Lower lobe of right lung (tissue), 2 donors: ENCODE data around the gene AP3D1. TPM values are rescaled to one million over a fixed set of nuclear protein-coding genes. Genes with fewer than 3 reads are reported as not detected.

ENCODE experiments used
- ATAC-seq, 2 donors: fragments of 200-7000 bp; cut with Tn5 transposase; one replicate each; pipeline ENCODE4 v1.9.1; 2020 to 2022; ENCODE audit warnings: mild to moderate bottlenecking in 2 of 2, moderate library complexity in 2 of 2
- DNase-seq: peaks from one replicate; pipeline ENCODE4 v3.0.0-alpha.2; 2020
- H3K27ac ChIP-seq: fragments of 200-600 bp; one replicate; pipeline ENCODE4 v1.8.0; 2022
- H3K27me3 ChIP-seq: fragments of 200-600 bp; one replicate; pipeline ENCODE4 v1.8.0; 2022; ENCODE audit warnings: low read depth
- H3K36me3 ChIP-seq: fragments of 200-600 bp; one replicate; pipeline ENCODE4 v1.8.0; 2022; ENCODE audit warnings: mild to moderate bottlenecking
- H3K4me1 ChIP-seq: fragments of 200-600 bp; one replicate; pipeline ENCODE4 v1.8.0; 2022
- H3K4me3 ChIP-seq: fragments of 200-600 bp; one replicate; pipeline ENCODE4 v1.8.0; 2022; ENCODE audit warnings: mild to moderate bottlenecking
- H3K9me3 ChIP-seq: fragments of 200-600 bp; one replicate; pipeline ENCODE4 v1.8.0; 2022
- intact Hi-C: fragments of 100-400 bp; cut with DNase I; formaldehyde crosslinking; loops from one replicate; pipeline ENCODE4 v1.11.0; 2022
- total RNA-seq: library from RNA; stranded (reverse); fragmentation: NEBNext Ultra II Directional; extraction: Animal tissue kit (Norgen Biotek cat#: 25700); gene quantifications from one replicate; pipeline ENCODE4 v1.2.1, GENCODE V29; 2021
- TF ChIP-seq, protein P1 (sequence below): fragments of 200-600 bp; IDR thresholded peaks from one replicate; pipeline ENCODE4 v1.8.0; 2022; ENCODE audit warnings: antibody characterized with exemption, mild to moderate bottlenecking
- donor health status: DM: no; HTN: yes; CAD: no; lungs with severe emphysema.

The AP3D1 gene
- total RNA-seq, 1 donor from 2014 or later = 99.5 TPM

- H3K4me3 ChIP-seq = no peak overlapping the region
- TF ChIP-seq, protein P1, sequence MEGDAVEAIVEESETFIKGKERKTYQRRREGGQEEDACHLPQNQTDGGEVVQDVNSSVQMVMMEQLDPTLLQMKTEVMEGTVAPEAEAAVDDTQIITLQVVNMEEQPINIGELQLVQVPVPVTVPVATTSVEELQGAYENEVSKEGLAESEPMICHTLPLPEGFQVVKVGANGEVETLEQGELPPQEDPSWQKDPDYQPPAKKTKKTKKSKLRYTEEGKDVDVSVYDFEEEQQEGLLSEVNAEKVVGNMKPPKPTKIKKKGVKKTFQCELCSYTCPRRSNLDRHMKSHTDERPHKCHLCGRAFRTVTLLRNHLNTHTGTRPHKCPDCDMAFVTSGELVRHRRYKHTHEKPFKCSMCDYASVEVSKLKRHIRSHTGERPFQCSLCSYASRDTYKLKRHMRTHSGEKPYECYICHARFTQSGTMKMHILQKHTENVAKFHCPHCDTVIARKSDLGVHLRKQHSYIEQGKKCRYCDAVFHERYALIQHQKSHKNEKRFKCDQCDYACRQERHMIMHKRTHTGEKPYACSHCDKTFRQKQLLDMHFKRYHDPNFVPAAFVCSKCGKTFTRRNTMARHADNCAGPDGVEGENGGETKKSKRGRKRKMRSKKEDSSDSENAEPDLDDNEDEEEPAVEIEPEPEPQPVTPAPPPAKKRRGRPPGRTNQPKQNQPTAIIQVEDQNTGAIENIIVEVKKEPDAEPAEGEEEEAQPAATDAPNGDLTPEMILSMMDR = no peak
- no peaks in the 10 kb centered on the region for H3K4me1 ChIP-seq
- DNase-seq (no peak), ATAC-seq (no peak)
- intact Hi-C loops = no loop called here
- H3K27ac ChIP-seq = no peak overlapping the region
- H3K36me3 ChIP-seq = peaks cover 81% of the 10 kb centered on the region
- peaks cover 3% of the 10 kb centered on the region for H3K9me3 ChIP-seq
- no peaks in the 10 kb centered on the region for H3K27me3 ChIP-seq
These were observed 48.2 kb downstream of the AP3D1 start for GRCh38 chr19:2103045-2103707.

DNA sequence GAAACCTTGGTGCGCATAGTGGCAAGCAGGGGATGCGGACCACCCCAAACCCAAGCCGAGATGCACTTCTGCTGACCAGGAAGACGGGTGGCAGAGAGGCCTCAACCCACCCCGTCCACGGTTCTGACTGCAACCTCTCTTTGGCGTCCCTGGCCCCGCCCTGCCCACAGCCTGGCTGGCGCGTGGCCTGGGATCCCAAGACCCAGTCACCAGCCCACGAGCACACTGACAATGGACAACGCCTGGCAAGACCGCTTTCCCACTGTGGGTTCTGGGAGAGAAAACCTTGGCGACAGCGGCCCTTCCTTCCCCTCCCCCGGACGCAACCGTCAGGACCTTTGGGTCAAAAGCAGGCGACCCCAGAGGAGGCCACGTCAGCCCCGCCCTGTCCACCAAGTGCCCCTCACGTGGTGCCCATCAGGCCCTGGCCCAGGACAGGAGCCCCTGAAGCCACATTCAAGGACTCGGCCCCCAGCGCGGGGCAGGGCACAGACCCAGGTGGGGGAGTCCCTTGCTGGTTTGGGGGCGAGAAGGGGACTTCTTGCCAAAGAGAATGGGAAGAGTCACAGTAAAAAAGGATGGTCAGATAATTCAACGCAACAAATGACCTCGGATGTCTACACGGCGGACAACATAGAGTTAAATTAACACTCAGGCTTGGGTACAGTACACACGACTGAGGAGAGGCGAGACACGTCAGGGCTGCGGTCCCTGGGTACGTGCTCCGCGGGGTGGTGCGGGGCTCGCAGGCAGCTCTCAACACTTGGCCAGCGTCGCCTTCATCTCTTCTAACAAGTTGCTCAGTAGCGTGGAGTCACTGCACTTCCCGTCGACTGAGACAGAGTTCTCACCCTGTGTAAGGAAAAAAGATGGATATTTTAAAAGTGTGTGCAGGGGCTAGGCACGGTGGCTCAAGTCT lies 49.7 kb downstream of the AP3D1 start:
- peaks cover 3% of the 10 kb centered on the region for H3K9me3 ChIP-seq
- peaks cover 66% of the 10 kb centered on the region for H3K36me3 ChIP-seq
- no peak for DNase-seq
- H3K4me3 ChIP-seq = no peak overlapping the region
- H3K4me1 ChIP-seq = peaks cover 9% of the 10 kb centered on the region
- ATAC-seq = no peak
- TF ChIP-seq, protein P1 = no peak
- H3K27me3 ChIP-seq = no peaks in the 10 kb centered on the region
- intact Hi-C loops = no loop called here
- no peak overlapping the region for H3K27ac ChIP-seq

GRCh38 chr19:2100719-2101061 lies 50.7 kb downstream of the AP3D1 start:
- Histone ChIP-seq H3K27ac (no peak overlapping the region), H3K4me1 (peaks cover 9% of the 10 kb centered on the region), H3K9me3 (peaks cover 3% of the 10 kb centered on the region), H3K36me3 (peaks cover 56% of the 10 kb centered on the region), H3K4me3 (no peak overlapping the region), H3K27me3 (no peaks in the 10 kb centered on the region)
- intact Hi-C loops = no loop called here
- TF ChIP-seq, protein P1 = no peak
- DNase-seq (no peak), ATAC-seq (no peak)

GRCh38 chr19:2099937-2100718 lies 51.2 kb downstream of the AP3D1 start:
- Histone ChIP-seq H3K4me3 (no peak overlapping the region), H3K4me1 (peaks cover 14% of the 10 kb centered on the region), H3K36me3 (peaks cover 51% of the 10 kb centered on the region), H3K27me3 (no peaks in the 10 kb centered on the region), H3K27ac (no peak overlapping the region), H3K9me3 (no peaks in the 10 kb centered on the region)
- intact Hi-C loops = no loop called here
- no peak for ATAC-seq
- no peak for DNase-seq
- TF ChIP-seq, protein P1 = no peak

GRCh38 chr19:2099054-2099501 lies 52.3 kb downstream of the AP3D1 start:
- Histone ChIP-seq H3K4me1 (peaks cover 25% of the 10 kb centered on the region), H3K27me3 (no peaks in the 10 kb centered on the region), H3K27ac (no peak overlapping the region), H3K36me3 (peaks cover 46% of the 10 kb centered on the region), H3K4me3 (no peak overlapping the region), H3K9me3 (no peaks in the 10 kb centered on the region)
- intact Hi-C loops = no loop called here
- ATAC-seq (no peak), DNase-seq (no peak)
- TF ChIP-seq, protein P1 = no peak
